HEK293 (cell line): Measurements from ENCODE around the gene POU4F1.

Experiments
- CTCF ChIA-PET: fragments of 350-600 bp; formaldehyde crosslinking; extraction: SDS; loops from one replicate; lab custom pipeline; 2021; ENCODE audit warnings: antibody characterized with exemption; lab: Yijun Ruan, JAX
- POLR2A ChIA-PET: fragments of 300-600 bp; formaldehyde crosslinking; extraction: SDS; loops from one replicate; lab custom pipeline; 2020; ENCODE audit warnings: antibody characterized with exemption, inconsistent platforms; lab: Yijun Ruan, JAX
- H3K27ac ChIP-seq: fragments of 200-500 bp; sonication (Bioruptor generic); 2 replicates; pipeline ENCODE4 v1.5.1; 2014; ENCODE audit warnings: low read depth, low read length, control low read depth, inconsistent platforms; ENCODE audit errors: extremely low read depth
- H3K36me3 ChIP-seq, 2 experiments: fragments of 200-500 bp in 1 of 2; sonication (Bioruptor generic) in 1 of 2; 1 replicate in 1 of 2; 2 replicates in 1 of 2; pipeline ENCODE4 v1.5.1; 2014 to 2017; ENCODE audit warnings: inconsistent platforms in 2 of 2, low read length in 2 of 2; ENCODE audit not compliant: control insufficient read depth in 2 of 2, insufficient read depth in 1 of 2
- H3K4me1 ChIP-seq: fragments of 200-500 bp; sonication (Bioruptor generic); 2 replicates; pipeline ENCODE4 v1.5.1; 2014; ENCODE audit warnings: mild to moderate bottlenecking, low read length, inconsistent platforms; ENCODE audit not compliant: control insufficient read depth, insufficient read depth
- H3K4me3 ChIP-seq: 2 replicates; pipeline ENCODE4 v1.5.1; 2011; ENCODE audit warnings: low read depth, mild to moderate bottlenecking, control low read depth, low read length, moderate library complexity
- H3K9me3 ChIP-seq: fragments of 200-500 bp; sonication (Bioruptor generic); 2 replicates; pipeline ENCODE4 v1.5.1; 2014; ENCODE audit warnings: low read depth, low read length, inconsistent platforms; ENCODE audit not compliant: control insufficient read depth, insufficient read depth
- GLIS1 ChIP-seq: fragments of 450-650 bp; formaldehyde crosslinking; IDR thresholded peaks from 2 replicates; pipeline ENCODE4 v1.5.1; 2016; ENCODE audit warnings: missing biosample characterization, missing genetic modification characterization
- TCF7L2 ChIP-seq: IDR thresholded peaks from 2 replicates; pipeline ENCODE4 v1.6.1; 2011; ENCODE audit warnings: low read depth, mild to moderate bottlenecking, inconsistent platforms, low read length, moderate library complexity, borderline replicate concordance
- ZBTB10 ChIP-seq: fragments of 450-650 bp; formaldehyde crosslinking; IDR thresholded peaks from 2 replicates; pipeline ENCODE4 v1.5.1; 2016; ENCODE audit warnings: missing biosample characterization, missing genetic modification characterization
- ZIC2 ChIP-seq: fragments of 450-650 bp; formaldehyde crosslinking; IDR thresholded peaks from 2 replicates; pipeline ENCODE4 v1.5.1; 2016; ENCODE audit warnings: missing biosample characterization, missing genetic modification characterization
- ZNF16 ChIP-seq: fragments of 450-650 bp; formaldehyde crosslinking; IDR thresholded peaks from 2 replicates; pipeline ENCODE4 v1.5.1; 2016; ENCODE audit warnings: low read depth, missing biosample characterization, missing genetic modification characterization
- ZNF324 ChIP-seq: fragments of 450-650 bp; formaldehyde crosslinking; IDR thresholded peaks from 2 replicates; pipeline ENCODE4 v1.5.1; 2016; ENCODE audit warnings: missing biosample characterization, missing genetic modification characterization
- ZNF335 ChIP-seq: fragments of 450-650 bp; formaldehyde crosslinking; conservative IDR thresholded peaks from 2 replicates; pipeline ENCODE4 v1.5.1; 2016; ENCODE audit warnings: missing biosample characterization, missing genetic modification characterization
- ZNF366 ChIP-seq: fragments of 450-650 bp; formaldehyde crosslinking; conservative IDR thresholded peaks from 2 replicates; pipeline ENCODE4 v1.5.1; 2016; ENCODE audit warnings: missing biosample characterization, missing genetic modification characterization
- ZNF501 ChIP-seq: fragments of 450-650 bp; formaldehyde crosslinking; IDR thresholded peaks from 2 replicates; pipeline ENCODE4 v1.5.1; 2016; ENCODE audit warnings: missing biosample characterization, missing genetic modification characterization
- ZNF529 ChIP-seq: fragments of 450-650 bp; formaldehyde crosslinking; IDR thresholded peaks from 2 replicates; pipeline ENCODE4 v1.5.1; 2017; ENCODE audit warnings: missing genetic modification characterization, missing biosample characterization; ENCODE audit not compliant: insufficient replicate concordance
- ZNF561 ChIP-seq: fragments of 450-650 bp; IDR thresholded peaks from 2 replicates; pipeline ENCODE4 v1.5.1; 2018; ENCODE audit warnings: missing biosample characterization, missing genetic modification characterization, borderline replicate concordance
- ZNF596 ChIP-seq: fragments of 450-650 bp; IDR thresholded peaks from 2 replicates; pipeline ENCODE4 v1.5.0; 2018; ENCODE audit warnings: missing biosample characterization, mild to moderate bottlenecking, missing genetic modification characterization, moderate library complexity
- ZNF677 ChIP-seq: fragments of 450-650 bp; IDR thresholded peaks from 2 replicates; pipeline ENCODE4 v1.5.0; 2018; ENCODE audit warnings: missing biosample characterization, mild to moderate bottlenecking, missing genetic modification characterization, moderate library complexity
- ZNF747 ChIP-seq: fragments of 450-650 bp; formaldehyde crosslinking; IDR thresholded peaks from 2 replicates; pipeline ENCODE4 v1.5.1; 2016; ENCODE audit warnings: missing biosample characterization, missing genetic modification characterization
- ZNF837 ChIP-seq: fragments of 450-650 bp; formaldehyde crosslinking; IDR thresholded peaks from 2 replicates; pipeline ENCODE4 v1.5.1; 2016; ENCODE audit warnings: missing biosample characterization, missing genetic modification characterization
- TF ChIP-seq, protein P1 (sequence below): fragments of 450-650 bp; formaldehyde crosslinking; IDR thresholded peaks from 2 replicates; pipeline ENCODE4 v1.5.1; 2016; ENCODE audit warnings: missing biosample characterization, missing genetic modification characterization
- TF ChIP-seq, protein P2 (sequence below): fragments of 450-650 bp; formaldehyde crosslinking; IDR thresholded peaks from 2 replicates; pipeline ENCODE4 v1.5.1; 2016; ENCODE audit warnings: missing biosample characterization, missing genetic modification characterization
- TF ChIP-seq, protein P3 (sequence below): fragments of 450-650 bp; formaldehyde crosslinking; IDR thresholded peaks from 2 replicates; pipeline ENCODE4 v1.5.1; 2017; ENCODE audit warnings: missing biosample characterization, missing genetic modification characterization

POU4F1 gene

GRCh38 chr13:78606471-78607408 is 3.4 kb upstream of the POU4F1 start:
- ChIA-PET CTCF (no interaction called here), POLR2A (no interaction called here)
- Histone ChIP-seq H3K9me3 (no peaks in the 10 kb centered on the region), H3K36me3 (peaks cover 0 to 3% of the 10 kb centered on the region in 2 experiments; a peak in 1 of 3 replicates), H3K4me3 (no peak overlapping the region), H3K27ac (no peak overlapping the region), H3K4me1 (no peaks in the 10 kb centered on the region)
- TF ChIP-seq TCF7L2 (no peak), ZIC2 (tag by site-specific recombination) (0 out of 2 replicates have a peak, but pooled peaks have one; percentile 19), ZNF16 (no peak)

DNA sequence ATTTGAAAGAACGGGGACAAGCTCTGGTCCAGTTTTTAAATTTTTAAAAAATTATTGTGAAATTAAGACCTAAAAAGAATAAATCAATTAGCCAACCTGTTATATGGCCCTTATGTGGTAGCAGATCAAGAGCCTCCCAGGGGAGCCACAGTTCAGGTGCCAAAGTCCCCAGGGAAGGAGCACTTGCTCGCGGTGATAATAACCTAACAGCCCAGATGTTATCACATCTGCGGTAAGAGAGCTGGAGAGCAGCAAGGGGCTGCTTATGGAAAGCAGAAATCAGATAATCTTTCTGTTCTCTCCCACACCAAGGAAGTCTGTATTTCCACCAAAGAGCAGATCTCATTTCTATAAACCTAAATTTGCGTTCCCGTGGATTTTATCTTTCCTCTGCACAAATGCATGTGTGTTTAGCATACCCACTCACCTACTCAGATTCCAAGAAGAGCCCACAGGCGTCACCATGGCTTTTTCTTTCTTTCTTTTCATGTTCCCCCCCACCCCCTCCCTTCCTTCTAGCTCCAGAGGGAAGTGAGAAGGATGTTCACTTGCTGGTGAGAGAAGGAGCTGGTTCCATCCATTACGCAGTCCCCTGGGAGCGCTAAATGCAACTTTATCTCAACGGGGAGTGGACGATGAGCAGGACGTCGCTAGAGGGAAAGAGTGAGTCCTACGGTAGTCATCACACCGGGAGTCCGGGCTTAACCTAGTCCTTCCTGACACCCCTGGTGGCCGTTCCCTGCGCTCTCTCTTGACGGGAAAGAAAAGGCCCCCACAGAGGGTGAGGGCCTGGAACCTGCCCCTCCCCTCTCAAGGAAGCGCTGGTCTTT is 1.6 kb upstream of the POU4F1 start:
- H3K4me3 ChIP-seq: no peak overlapping the region
- POLR2A ChIA-PET: interaction anchor here (0.7 kb wide), 1 partner anchor 704 kb away, joined by 3 read pairs; no protein-coding TSS in a partner anchor
- no peaks in the 10 kb centered on the region for H3K9me3 ChIP-seq
- CTCF ChIA-PET: interaction anchor here (0.6 to 0.7 kb wide), 4 partner anchors 25 to 232 kb away, joined by 3 read pairs; no protein-coding TSS in a partner anchor
- no peaks in the 10 kb centered on the region for H3K4me1 ChIP-seq
- H3K27ac ChIP-seq: no peak overlapping the region
- H3K36me3 ChIP-seq: peaks cover 0 to 19% of the 10 kb centered on the region in 2 experiments; a peak in 1 of 3 replicates
- TF ChIP-seq, protein P1, sequence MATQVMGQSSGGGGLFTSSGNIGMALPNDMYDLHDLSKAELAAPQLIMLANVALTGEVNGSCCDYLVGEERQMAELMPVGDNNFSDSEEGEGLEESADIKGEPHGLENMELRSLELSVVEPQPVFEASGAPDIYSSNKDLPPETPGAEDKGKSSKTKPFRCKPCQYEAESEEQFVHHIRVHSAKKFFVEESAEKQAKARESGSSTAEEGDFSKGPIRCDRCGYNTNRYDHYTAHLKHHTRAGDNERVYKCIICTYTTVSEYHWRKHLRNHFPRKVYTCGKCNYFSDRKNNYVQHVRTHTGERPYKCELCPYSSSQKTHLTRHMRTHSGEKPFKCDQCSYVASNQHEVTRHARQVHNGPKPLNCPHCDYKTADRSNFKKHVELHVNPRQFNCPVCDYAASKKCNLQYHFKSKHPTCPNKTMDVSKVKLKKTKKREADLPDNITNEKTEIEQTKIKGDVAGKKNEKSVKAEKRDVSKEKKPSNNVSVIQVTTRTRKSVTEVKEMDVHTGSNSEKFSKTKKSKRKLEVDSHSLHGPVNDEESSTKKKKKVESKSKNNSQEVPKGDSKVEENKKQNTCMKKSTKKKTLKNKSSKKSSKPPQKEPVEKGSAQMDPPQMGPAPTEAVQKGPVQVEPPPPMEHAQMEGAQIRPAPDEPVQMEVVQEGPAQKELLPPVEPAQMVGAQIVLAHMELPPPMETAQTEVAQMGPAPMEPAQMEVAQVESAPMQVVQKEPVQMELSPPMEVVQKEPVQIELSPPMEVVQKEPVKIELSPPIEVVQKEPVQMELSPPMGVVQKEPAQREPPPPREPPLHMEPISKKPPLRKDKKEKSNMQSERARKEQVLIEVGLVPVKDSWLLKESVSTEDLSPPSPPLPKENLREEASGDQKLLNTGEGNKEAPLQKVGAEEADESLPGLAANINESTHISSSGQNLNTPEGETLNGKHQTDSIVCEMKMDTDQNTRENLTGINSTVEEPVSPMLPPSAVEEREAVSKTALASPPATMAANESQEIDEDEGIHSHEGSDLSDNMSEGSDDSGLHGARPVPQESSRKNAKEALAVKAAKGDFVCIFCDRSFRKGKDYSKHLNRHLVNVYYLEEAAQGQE: 0 out of 2 replicates have a peak, but pooled peaks have one; percentile 11
- TF ChIP-seq ZNF366: peak; percentile 74
- TF ChIP-seq, protein P2, sequence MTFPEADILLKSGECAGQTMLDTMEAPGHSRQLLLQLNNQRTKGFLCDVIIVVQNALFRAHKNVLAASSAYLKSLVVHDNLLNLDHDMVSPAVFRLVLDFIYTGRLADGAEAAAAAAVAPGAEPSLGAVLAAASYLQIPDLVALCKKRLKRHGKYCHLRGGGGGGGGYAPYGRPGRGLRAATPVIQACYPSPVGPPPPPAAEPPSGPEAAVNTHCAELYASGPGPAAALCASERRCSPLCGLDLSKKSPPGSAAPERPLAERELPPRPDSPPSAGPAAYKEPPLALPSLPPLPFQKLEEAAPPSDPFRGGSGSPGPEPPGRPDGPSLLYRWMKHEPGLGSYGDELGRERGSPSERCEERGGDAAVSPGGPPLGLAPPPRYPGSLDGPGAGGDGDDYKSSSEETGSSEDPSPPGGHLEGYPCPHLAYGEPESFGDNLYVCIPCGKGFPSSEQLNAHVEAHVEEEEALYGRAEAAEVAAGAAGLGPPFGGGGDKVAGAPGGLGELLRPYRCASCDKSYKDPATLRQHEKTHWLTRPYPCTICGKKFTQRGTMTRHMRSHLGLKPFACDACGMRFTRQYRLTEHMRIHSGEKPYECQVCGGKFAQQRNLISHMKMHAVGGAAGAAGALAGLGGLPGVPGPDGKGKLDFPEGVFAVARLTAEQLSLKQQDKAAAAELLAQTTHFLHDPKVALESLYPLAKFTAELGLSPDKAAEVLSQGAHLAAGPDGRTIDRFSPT (tag by site-specific recombination): peak; percentile 16; the same call in 1 of the 2 replicates
- TF ChIP-seq ZNF561 (tag by site-specific recombination): 0 out of 2 replicates have a peak, but pooled peaks have one; percentile 29
- TF ChIP-seq ZNF529 (tag by site-specific recombination): no peak
- TF ChIP-seq, protein P3, sequence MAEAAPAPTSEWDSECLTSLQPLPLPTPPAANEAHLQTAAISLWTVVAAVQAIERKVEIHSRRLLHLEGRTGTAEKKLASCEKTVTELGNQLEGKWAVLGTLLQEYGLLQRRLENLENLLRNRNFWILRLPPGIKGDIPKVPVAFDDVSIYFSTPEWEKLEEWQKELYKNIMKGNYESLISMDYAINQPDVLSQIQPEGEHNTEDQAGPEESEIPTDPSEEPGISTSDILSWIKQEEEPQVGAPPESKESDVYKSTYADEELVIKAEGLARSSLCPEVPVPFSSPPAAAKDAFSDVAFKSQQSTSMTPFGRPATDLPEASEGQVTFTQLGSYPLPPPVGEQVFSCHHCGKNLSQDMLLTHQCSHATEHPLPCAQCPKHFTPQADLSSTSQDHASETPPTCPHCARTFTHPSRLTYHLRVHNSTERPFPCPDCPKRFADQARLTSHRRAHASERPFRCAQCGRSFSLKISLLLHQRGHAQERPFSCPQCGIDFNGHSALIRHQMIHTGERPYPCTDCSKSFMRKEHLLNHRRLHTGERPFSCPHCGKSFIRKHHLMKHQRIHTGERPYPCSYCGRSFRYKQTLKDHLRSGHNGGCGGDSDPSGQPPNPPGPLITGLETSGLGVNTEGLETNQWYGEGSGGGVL: peak; percentile 39; the same call in 1 of the 2 replicates
- no peak for TF ChIP-seq ZNF747 (tag by site-specific recombination)
- peak; percentile 91 for TF ChIP-seq GLIS1
- TF ChIP-seq ZNF335: 0 out of 2 replicates have a peak, but pooled peaks have one; percentile 16
- TF ChIP-seq ZNF324 (tag by site-specific recombination): no peak
- TF ChIP-seq ZNF837 (tag by site-specific recombination): no peak
- no peak for TF ChIP-seq ZNF501 (tag by site-specific recombination)
- peak; percentile 28; the same call in 1 of the 2 replicates for TF ChIP-seq ZNF596 (tag by site-specific recombination)
- no peak for TF ChIP-seq ZBTB10 (tag by site-specific recombination)
- no peak for TF ChIP-seq ZNF677 (tag by site-specific recombination)
